ENCODE measurements around the gene PTPN6.

Gene PTPN6

DNA sequence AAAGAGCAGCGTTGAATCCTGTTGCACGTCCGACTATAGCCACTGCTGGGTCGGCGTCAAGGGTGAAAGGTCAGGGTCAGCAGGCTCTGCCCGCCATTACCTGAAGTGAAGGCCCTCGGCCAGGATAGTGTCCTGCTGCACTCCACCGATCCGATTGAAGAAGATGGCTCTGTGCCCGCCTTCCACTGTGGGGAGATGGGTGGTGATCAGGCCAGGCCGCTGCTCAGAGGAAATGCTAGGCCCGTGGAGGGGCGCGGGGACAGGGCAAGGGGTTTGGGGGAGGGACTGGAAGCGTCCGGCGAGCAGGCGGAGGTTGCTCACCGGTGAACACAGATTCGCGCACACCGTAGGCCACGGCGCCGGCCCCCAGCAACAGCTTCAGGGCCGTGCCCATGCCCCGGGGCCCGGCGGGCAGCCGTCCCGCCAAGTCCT lies 19.0 kb downstream of the PTPN6 start:
- DNase-seq (ENCODE audit: low read depth, low spot score) = no peak

DNA sequence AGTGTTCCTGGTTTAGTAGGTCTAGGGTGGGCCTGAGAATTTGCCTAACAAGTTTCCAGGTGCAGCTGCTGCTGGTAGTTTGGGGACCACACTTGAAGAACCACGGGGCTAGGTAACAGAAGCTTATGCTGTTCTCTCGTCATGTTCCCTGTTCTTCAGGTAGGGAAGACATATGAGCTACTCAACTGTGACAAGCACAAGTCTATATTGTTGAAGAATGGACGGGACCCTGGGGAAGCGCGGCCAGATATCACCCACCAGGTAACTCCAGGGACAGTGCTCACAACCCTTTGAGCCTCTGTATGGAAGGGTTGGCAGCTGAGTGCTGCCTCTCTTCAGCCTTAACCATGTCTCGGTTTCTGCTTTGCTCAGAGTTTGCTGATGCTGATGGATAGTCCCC lies 23.0 kb downstream of the PTPN6 start:
- no peak for DNase-seq (ENCODE audit: low read depth, low spot score)

DNA sequence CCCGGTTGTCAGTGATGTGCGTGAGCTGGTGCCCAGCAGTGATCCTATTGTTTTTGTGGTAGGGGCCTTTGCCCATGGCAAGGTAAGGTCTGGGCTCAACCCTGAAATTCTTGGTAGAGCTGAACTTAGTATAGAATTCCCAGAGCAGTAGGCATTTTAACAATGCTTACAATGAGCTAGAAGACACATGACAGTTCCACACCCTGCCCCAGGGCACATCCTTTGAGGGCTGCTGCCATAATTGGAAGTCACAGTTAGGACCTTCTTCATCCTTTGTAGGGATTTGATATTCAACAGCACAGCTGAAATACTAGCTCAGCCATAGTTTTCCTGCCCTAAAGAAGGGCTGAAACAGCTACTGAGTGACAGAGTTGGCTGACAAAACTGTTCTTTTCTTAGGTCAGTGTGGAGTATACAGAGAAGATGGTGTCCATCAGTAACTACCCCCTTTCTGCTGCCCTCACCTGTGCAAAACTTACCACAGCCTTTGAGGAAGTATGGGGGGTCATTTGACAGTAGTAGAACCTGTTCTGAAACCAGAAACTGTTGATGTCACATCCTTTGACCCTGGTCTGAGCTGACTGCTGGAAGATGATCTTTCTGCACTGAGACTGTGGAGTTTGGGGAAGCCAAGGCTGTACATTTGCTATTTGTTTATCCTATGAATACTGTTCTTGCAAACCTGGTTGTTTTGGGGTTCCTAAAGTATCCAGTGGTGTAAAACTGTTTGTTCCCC lies 24.3 kb downstream of the PTPN6 start:
- DNase-seq (ENCODE audit: low read depth, low spot score) = no peak

DNA sequence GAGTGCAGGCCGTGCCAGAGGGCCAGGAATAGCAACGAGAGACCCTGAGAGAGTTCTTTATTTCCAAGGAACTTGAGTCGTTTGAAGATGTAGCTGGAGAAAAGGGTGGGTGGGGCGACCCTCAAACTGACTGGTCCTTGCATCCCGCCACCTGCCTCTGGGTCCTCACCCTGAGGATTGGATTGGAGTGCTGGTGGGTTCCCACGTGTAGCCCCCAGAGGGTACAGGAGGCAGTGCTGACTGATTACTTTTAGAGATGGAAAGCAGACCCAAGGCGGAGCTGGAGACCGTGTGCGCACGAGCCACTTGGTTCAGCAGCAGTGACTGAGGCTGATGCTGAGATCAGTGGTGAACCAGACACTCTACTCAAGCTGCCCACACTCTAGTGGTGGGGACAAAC lies 26.5 kb downstream of the PTPN6 start:
- DNase-seq (ENCODE audit: low read depth, low spot score) = no peak

DNA sequence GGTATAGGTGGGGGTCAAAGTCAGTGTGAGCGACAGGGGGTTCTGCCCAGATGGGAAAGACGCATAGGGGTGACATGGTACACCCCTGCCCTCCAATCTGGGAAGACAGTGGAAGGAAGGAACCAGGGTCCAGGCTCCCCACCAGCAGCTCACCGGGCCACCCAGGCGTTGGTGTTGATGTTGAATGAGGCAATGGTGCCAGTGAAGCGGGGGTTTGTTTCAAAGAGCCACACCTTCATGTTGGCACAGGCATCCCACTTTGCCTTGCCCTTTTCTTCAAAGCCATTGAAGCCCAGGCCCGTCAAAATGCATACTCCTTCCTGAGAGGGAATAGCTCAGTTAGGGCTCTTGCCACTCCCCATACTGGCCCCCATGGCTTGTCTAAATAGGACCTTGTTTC lies 27.0 kb downstream of the PTPN6 start:
- no peak for DNase-seq (ENCODE audit: low read depth, low spot score)

DNA sequence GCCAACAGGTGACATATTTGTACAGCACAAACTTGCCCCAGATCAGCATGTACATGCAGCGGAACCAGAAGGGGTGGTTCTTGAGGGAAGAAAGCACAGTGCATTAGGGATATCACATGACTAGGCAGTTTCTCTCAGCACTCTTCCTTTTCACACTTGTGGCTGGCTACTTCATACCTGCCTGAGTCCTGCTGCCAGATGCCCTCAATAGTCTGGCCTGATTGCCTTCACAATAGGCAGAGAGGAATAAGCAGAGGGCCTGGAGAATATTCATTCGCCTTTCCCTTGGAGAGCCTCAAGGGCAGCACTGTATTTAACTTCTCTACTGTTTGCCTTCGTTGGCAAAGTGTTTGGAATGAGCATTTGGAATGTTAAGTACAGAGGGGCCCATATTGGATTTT lies 27.5 kb downstream of the PTPN6 start:
- no peak for DNase-seq (ENCODE audit: low read depth, low spot score)

DNA sequence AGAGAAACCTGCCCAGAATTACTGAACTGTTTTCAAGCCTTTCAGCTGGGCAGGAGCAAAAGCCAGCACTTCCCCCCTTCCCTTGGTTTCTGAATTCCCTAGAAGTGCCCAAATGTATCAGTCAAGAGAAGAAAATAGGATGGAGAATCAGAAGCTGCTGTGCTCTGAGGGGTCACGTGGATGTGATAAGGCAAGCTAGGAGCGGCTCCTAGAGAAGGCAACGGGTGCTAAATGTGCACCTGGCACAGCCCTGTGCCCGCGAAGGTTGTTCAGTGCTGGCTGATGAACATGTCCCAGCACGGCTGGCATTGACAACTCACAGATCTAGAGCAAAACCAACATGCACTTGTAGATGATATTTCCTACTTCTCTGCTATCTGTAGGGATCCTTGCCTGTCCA lies 27.9 kb downstream of the PTPN6 start:
- no peak for DNase-seq (ENCODE audit: low read depth, low spot score)

DNA sequence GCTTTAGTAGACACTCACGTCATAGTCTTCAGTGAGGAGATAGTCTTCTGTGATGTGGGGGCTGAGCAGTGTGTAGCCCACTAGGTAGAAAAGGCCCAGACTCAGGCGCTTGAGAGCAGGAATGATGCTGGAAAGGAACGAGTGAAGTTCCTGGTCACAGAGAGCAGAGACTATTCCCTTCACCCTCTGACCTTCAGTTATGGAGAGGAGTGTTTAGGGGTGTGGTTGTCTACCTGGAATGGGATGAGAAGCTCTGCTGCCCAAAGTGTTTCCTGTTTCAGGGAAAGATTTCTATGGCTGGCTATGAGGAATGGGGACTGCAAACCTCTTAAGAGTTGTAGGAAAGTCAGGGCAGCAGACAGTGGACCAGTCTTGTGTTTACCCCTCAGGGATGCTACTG lies 28.3 kb downstream of the PTPN6 start:
- DNase-seq (ENCODE audit: low read depth, low spot score) = no peak

DNA sequence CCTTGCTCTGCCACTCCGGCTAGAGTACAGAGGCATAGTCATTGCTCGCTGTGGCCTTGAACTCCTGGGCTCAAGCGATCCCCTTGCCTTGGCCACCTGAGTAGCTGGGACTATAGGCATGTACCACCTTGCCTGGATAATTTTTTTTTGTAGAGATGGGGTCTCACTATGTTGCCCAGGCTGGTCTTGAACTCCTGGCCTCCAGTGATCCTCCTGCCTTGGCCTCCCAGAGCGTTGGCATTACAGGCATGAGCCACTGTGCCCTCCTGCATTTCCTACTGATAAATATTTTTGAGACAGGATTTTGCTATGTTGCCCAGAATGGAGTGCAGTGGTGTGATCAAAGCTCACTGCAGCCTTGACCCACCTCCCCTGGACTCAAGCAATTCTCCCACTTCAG lies 28.9 kb downstream of the PTPN6 start:
- DNase-seq (ENCODE audit: low read depth, low spot score) = no peak

DNA sequence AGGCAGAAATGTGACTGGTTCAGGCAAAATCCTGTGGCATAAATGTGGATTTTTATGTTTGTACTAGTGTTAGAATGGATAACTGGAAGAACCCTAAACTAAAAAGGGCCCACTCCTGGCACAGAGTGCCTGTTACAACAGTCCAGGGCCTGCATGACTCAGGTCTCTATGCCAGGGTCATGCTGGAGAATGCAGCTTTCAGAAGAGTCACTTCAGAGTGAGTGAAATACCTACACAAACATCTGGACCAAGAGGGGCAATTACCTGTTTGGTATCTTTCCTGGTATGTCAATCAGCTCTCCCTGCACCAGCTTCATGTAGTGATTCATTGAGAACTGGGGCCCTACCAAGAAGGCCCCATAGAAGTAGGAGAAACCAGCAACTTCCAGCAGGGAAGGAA lies 29.6 kb downstream of the PTPN6 start:
- DNase-seq (ENCODE audit: low read depth, low spot score) = no peak

DNA sequence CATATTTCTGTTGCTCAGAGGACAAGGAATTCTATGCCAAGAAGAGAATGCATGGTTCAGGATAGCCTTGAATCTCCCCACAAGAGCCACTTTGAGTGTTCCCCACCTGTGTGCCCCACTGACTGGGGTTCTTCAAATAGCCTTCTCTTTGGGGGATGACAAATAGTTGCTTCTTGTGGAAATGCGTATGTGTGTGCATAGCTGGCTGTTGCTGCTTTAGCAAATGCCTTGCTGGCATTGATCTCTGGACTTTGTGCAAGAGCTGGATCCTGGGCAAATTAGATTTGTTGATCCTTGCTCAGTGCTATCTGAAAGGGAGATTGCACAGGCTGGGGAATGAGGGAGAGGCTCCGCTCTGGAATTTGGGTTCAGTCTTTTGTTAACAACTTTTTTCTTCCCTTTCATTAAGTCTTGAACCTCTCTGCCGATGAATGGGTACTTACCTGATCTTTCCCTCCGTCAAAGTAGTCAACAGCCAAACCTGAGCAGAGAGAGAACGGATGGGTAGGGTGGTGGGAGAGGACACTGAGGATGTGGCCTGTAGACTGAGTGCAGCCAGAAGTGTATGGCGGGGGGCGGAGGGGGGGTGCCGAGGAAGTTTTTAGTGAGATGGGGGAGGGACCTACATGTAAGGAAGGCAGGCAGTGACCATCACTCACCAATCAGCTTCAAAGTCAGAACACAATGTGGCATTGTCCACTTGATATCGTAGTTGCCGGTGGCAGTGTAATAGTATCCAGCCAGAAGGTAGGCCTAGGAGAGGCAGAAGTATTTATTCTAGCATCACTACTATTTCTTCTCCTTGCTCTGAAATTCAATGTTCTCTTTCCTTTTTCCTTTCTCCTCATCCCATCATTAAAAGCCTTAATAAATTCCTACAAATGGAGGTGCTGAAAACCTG lies 30.2 kb downstream of the PTPN6 start:
- no peak for DNase-seq (ENCODE audit: low read depth, low spot score)

DNA sequence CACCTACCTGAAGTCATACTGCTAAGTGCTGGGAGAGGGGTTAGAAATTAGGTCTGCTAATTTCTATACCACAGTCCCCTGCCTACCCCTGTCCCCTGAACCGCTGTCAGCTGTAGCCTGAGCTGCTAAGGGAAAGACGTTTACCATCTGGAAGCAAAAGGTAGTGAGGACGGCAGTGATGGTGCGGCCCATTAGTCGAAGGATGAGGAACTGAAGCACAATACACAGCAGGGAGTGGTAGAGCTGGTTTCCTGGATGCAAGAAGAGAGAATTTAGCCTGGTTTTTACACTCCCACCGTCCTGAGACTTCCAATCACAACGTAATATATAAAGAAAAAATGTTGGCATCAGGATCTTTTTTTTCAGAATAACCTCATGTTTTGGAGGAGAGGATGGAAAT lies 31.4 kb downstream of the PTPN6 start:
- DNase-seq (ENCODE audit: low read depth, low spot score) = no peak

DNA sequence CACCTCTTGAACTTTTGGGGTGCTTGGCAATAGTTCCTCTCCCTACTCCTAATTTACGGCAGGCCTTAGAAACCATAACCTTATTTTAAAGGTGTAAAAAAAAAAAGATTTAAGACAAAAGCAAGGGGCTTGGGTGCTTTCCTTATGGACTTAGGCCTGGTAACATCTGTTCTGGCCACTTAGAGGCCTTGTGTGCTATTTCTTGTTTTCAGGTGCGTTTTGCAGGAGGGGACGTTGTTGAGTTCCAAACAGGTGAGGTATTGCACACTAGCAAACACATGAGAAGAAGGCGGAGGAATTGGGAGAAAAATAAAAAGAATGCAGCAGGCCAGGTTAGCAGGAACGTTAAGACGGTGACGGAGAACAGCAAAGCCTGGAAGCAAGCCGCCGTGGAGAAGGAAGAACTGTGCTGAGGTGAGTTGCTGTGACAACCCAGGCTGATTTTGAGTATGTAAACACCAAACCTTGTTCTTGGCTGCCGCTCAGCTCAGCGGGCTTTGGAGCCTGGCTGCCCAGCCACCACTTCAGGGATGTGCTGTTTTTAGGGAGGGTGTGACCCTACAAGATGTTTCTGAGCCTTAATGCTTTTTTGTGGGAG lies 36.9 kb downstream of the PTPN6 start:
- DNase-seq (ENCODE audit: low read depth, low spot score) = no peak

DNA sequence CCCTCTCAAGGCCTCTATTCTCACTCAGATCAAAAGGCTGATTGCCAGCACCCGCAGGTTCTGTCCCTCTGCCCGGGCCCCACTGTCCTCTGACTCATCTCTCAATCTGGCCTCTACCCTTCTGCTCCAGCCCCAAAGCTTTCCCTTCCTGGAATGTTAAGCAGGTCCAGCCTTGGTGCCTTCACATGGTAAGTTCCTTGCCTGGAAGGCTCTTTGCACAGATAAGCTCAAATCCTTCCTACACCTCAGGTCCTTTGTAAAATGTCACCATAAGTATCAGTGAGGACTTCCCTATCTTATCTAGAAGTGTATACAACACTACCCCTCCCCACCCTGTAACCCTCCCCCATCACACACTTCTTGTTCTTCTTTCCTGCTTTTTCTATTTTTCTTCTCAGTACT lies 44.9 kb downstream of the PTPN6 start:
- peak; percentile 73 for DNase-seq (ENCODE audit: low read depth, low spot score)

DNA sequence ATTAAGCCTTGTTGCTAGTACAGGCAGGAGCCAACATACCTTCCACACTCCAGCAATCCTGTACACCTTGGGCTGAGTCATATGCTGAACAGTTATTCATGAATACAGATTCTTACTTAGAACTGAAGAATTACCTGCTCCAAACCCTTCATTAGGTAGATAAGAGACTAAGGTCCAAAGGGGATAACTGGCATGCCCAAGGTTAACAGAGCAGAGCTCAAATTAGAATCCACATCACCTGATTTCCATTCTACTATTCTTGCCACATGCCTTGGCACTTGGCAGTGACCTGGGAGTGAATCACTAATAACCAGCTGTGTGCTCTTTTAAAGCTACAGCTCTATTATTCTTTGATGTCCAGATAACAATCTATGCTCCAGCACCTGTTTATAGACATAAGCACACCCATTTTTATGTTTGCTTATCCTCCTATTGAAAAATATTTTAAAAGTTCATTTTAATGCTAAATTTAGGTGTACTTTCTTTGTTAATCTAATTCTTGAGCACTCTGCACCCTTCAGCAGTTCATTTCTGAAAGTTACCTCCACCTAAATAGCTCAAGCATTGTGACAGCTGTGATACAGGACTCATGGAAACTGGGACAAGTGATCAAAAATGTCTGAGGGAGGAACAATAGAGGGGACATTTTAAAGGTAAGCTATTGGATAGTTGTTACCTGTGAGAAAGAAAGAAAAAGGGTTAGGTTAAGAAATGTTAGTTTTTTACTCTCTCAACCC lies 47.7 kb downstream of the PTPN6 start:
- no peak for DNase-seq (ENCODE audit: low read depth, low spot score)

DNA sequence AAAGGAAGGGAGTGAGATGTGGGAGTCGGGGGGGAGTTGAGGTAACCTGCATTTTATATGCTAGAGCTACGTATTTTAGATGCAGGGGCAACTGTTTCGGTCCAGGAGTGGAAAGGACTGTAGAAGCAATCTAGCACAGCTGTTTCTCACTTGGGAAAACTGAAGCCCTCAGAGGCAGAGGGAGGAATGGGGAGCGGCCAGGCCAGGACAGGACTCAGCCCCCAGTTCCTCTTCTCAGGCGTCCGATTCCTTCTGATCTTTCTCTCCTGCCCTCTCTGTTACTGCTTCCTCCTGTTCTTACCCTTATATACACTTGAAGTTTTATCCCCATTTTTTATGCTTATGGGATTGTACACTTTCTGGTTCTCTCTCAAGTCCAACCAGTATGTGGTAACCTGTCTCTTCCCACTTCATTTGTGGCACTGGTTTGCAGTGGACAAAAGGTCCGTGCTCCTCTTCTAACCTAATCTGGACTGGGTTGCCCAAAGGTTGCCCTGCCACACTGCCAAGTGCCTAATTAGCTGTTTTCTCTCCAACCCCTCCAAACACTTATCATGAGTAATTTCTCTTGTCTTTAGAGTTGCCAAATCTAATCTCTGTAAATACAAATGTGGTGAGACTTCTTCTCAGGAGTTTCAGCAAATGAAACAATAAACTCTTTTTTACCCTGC lies 50.9 kb downstream of the PTPN6 start:
- no peak for DNase-seq (ENCODE audit: low read depth, low spot score)

DNA sequence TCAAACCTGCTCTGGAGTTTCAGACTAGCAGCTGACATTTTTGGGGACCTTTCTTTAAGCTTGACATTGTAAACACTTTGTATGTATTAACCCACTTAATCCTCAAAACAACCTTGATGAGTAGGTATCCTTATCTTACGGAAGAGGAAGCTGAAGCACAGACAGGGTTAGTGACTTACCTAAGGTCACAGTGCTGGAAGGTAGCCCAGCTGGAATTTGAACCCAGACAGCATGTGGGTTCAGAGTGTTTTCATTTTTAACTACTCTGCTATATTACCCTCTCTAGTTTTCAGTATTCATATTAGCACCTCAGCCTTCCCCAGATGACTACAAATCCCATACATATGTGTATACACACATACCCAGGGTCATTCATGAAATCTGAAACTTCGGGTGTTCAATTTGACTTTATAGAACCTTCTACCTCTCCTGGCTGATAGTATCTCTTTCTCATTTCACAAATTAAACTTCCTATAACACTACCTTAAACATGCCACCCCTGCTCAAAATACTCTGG lies 53.2 kb downstream of the PTPN6 start:
- no peak for DNase-seq (ENCODE audit: low read depth, low spot score)

DNA sequence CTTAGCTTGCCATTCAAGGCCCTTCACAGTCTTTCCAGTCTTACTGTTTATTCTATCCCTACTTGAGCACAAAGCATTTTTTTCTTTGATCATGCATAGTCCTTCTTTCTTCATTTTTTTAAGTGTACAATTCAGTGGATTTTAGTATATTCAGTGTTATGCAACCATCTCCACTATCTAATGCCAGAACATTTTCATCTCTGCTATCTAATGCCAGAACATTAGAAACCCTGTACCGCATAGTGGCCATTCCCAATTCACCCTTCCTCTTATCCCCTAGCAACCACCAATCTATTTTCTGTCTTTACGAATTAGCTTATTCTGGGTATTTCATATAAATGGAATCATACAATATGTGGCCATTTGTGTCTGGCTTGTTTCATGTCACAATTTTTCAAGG lies 53.7 kb downstream of the PTPN6 start:
- DNase-seq (ENCODE audit: low read depth, low spot score) = no peak

DNA sequence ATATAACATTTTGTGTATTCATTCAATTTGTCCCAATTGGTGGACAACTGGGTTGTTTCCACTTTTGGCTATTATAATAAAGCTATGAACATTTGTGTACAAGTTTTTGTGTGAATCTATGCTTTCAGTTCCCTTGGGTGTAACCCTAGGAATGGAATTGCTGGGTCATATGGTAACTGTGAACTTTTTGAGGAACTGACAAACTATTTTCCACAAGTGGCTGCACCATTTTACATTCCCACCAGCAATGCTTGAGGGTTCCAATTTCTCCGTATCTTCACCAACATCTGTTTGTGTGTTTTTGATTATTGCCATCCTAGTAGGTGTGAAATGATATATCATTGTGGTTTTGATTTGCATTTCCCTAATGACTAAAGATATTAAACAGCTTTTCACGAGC lies 54.2 kb downstream of the PTPN6 start:
- no peak for DNase-seq (ENCODE audit: low read depth, low spot score)

DNA sequence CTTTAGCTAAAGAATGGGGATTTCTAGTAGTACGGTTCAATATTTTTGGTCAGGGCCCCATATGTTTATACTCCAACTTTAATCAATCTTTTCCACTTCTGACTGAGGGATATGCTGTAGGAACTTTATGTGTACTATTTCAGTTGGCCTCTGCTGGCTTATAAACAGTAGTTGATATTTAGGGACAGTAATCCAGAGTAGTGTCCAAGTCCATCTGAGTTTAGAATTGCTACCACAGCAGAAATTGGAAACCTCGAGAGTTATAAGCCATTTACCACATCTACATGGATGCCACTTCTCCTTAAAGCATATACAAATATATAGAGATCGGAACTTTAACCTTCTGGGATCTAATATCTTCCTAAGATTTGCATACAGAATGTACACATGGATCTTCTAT lies 55.5 kb downstream of the PTPN6 start:
- no peak for DNase-seq (ENCODE audit: low read depth, low spot score)

DNA sequence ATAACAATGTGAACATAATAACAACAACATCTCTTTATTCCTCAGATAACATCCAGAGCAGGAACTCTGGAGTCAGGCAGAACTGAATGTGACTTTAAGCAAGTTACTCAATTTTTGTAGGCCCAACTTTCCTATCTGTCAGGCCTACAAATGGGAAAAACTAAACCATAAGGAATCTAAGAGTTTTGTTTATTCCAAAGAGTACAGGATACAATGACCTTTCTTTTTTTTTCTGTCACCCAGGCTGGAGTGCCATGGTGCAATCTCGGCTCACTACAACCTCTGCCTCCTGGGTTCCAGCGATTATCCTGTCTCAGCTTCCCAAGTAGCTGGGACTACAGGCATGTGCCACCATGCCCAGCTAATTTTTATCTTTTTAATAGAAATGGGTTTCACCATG lies 57.7 kb downstream of the PTPN6 start:
- no peak for DNase-seq (ENCODE audit: low read depth, low spot score)

Data from ELF-1 (cell line).